Daoy (cell line): ENCODE results near the gene RNF213. TPM values are rescaled to one million over a fixed set of nuclear protein-coding genes. Genes with fewer than 3 reads are reported as not detected.

ENCODE experiments used
- DNase-seq: peaks from one replicate; pipeline ENCODE4 v3.0.0-alpha.2; 2015; ENCODE audit warnings: low read depth
- total RNA-seq: library from RNA; depleted of rRNA; stranded (reverse); fragments of >200 nt; shearing (Covaris generic); gene quantifications from 2 replicates; pipeline ENCODE4 v1.2.3, GENCODE V29; 2014

The RNF213 gene
- total RNA-seq, 1 experiment from 2014 or later = 19.0 TPM

GRCh38 chr17:80365001-80365965 is 104.6 kb downstream of the RNF213 start:
- DNase-seq = no peak

- no peak for DNase-seq
Measured at GRCh38 chr17:80365983-80366382, 105.3 kb downstream of the RNF213 start.

DNA sequence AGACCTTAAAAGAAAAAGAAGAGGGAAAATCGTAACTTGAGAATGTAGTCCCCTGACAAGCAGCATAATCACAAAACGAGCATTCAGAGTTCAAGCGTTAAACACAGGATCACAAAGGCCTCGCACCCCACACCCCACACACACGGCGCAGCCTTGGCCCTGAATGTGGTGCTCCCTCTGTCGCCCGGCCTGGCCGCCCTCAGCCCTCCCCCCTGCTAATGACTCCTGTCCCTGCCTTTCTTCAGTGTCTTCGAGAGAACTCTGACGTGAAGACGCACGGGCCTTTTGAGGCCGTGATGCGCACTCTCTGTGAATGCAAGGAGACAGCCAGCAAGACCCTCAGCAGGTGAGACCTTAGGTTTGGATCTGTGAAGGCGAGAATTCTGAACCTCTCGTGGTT is 106.9 kb downstream of the RNF213 start:
- DNase-seq = no peak

- no peak for DNase-seq
Measured at GRCh38 chr17:80371196-80371595, 110.5 kb downstream of the RNF213 start.

GRCh38 chr17:80372456-80372855 is 111.8 kb downstream of the RNF213 start:
- no peak for DNase-seq

- no peak for DNase-seq
Measured at GRCh38 chr17:80372922-80373570, 112.4 kb downstream of the RNF213 start.

- no peak for DNase-seq
Measured at GRCh38 chr17:80374039-80374731, 113.5 kb downstream of the RNF213 start.

DNA sequence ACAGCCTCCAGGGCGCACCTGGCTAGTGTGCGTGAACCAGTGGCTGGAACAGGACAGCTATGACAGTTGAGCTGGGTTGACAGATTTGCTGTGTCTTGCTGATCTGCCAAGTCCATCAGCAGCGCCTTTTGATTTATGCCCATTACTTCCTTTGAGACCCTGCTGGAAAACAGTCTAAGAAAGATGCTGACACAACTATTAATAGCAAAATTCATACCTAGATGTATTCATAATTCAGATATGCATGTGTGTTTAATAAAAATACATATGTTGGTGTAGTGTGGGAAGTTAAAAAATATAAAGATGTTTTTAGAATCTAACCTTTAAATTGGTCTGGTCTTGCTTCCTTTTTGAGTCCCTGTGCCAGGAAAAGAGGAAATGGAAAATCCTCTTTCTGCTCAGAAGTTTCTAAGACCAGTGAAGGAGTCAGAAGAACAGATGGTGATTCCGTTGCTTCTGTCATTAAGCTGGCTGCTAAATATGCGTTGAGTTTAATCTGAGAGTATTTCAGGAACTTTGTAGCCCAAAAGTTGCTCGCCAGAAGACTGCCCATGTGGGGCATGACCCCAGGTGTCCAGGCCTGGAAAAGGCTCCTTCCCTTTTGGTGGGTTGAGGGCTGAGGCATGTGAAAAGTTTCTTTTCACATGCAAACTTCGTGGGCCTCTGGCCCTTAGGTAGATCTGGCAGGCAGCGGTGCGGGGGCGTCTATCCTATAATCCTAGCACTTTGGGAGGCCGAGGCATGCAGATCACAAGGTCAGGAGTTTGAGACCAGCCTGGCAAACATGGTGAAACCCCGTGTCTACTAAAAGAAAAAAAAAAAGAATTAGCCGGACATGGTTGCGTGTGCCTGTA is 114.3 kb downstream of the RNF213 start:
- DNase-seq = no peak

DNA sequence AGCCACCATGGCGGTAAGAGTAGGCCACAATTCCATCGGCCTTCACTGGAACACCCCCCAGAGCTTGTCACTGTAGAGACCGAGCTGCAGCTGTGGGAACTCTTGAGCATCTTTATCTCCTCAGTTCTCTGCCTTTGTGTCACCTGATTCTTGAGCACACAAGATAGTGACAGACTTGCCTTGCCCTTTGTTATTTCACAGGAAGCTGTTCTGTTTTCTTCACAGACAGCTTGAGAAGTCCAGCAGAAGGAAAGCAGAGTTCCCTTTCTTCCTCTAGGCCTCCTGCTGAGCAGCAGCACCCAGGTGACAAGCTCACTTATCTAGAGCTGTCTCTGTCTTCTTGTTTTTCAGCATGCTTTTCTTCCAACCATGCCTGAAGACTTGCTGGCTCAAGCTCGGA is 115.9 kb downstream of the RNF213 start:
- no peak for DNase-seq

GRCh38 chr17:80377798-80378197 is 117.1 kb downstream of the RNF213 start:
- DNase-seq = no peak

DNA sequence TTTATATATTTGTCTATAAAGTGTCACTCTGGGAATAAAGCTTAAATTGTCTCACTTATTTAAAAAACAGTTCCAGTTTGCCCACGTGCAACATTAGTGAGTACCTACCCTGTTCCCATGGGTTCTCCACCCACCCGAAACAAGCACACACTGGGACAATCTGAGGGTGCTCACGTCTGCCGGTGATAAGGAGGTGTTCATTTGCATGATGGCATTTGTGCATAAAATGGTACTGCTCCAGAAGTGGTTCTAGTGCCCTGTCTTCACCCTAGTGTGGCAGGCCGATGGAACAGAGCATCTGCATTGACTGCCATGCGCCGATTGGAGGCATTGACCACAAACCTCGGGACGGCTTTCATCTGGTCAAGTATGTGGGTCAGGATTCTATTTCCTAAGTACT is 118.7 kb downstream of the RNF213 start:
- no peak for DNase-seq

GRCh38 chr17:80380068-80380467 is 119.4 kb downstream of the RNF213 start:
- no peak for DNase-seq

DNA sequence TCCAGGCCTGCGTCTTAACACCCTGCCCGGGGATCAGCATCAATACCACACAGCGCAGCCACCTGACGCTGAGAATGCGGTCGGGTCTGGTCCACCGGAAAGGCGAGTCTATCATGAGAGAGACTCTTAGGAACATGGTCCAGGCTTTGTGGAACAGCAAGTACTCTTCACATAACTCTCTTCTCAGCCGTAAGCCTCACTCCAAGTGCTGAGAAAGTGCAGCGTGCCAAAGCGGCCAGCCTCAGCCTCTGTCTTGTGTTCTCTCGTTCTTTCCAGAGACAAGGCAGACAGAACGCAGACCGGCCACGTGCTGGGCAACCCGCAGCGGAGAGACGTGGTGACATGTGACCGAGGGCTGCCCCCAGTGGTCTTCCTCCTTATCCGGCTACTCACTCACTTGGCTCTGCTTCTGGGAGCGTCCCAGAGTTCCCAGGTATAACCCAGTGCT is 119.9 kb downstream of the RNF213 start:
- DNase-seq = no peak

- DNase-seq = no peak
Measured at GRCh38 chr17:80381416-80381923, 120.8 kb downstream of the RNF213 start.

DNA sequence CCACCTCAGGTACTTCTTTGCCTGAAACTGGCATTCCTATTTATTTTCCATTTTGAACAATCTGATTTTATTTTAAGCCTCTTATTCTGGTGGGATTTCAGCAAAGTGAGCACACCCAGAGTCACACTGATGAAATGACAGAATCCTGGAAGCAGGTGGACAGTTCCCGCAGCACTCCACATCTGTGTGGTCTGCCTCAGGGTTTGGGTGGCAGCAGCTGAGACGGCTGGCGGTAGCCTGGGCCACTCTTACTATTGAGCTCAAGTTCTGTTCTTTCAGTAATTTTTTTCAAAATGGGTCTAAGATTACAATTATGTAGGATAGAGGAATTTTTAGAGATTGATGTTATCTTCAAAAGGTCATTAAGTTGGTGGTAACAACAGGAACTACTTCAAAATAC is 121.8 kb downstream of the RNF213 start:
- no peak for DNase-seq

DNA sequence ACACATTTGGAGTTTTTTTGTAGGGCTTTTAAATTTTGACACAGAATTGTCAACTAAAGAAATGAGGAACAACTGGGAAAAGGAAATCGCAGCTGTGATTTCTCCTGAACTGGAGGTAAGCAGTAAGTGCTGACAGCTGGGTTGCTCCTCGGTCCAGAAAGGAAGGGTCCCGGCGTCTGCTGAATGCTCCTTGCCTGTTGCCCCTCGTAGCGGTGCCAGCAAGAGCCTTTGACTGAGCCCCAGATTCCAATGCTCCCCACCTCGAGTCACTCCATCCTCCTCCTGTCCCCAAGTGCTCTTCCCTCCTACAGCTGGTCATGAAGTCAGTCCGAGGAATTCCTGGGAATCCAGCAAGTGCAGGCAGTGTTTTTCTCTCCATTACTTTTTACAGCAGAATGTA is 122.3 kb downstream of the RNF213 start:
- no peak for DNase-seq

DNA sequence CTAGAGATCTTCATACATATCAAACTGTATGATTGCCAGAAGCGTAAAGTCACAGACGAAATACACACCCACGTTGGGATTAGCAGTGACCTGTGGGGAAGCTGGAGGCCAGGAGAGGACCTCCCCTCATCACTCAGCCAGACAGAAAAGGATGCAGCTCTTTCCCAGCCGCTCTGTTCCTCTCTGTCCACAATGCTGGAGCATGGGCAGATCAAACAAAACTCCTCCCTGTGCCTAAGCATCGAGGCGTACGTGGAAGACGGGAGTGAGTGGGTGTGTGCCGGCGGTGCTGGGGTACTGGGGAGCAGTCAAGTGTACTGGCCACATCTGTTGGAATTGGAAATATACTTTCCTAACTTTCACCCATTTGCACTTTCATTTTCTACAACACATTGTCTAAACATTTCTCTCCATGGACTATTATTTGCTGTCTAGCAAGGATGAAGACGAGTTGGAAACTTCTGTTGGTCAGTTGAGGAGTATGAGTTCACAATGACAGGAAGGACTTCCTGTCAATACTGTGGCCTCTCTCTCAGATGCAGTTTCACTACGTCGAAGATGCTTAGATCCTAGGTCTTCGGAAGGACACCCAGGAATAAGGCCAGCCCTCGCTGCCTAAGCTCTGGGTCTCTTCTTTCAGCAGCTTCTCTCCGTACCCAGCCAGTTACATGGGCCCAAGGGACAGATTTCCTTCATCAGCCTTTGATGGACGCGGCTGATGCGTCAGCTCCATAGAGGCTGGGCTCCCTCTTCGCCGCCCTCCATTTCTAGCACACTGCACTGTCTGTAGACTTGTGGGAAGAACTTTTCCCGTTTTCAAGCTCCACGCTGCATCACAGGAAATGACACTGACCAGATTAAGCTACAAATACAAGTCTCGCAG is 123.7 kb downstream of the RNF213 start:
- DNase-seq = no peak

- no peak for DNase-seq
Measured at GRCh38 chr17:80385046-80385445, 124.4 kb downstream of the RNF213 start.

- DNase-seq = no peak
Measured at GRCh38 chr17:80386341-80386740, 125.7 kb downstream of the RNF213 start.

DNA sequence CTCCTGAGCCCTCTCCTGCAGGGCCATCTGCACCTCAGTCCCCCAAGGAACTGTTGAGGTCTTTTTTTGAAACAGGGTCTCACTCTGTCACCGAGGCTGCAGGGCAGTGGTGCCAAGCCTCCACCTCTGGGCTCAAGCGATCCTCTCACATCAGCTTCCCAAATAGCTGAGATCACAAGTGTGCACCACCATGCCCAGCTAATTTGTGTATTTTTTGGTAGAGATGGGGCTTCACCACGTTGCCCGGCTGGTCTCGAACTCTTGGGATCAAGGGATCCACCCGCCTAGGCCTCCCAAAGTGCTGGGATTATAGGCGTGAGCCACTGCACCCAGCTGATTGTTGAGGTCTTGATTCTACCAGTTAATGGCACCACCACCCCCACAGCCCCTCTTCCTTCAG is 126.4 kb downstream of the RNF213 start:
- DNase-seq = no peak
